Erythroblast (primary cell): ENCODE data around the gene PDGFC.

Source experiments
- GATA1 ChIP-seq: IDR thresholded peaks from 2 replicates; pipeline ENCODE4 v1.6.1; 2011; ENCODE audit warnings: low read depth, mild to moderate bottlenecking, control low read depth, low read length, moderate library complexity
- POLR2A ChIP-seq: IDR thresholded peaks from 2 replicates; pipeline ENCODE4 v1.6.1; 2011; ENCODE audit warnings: mild to moderate bottlenecking, low read length

DNA sequence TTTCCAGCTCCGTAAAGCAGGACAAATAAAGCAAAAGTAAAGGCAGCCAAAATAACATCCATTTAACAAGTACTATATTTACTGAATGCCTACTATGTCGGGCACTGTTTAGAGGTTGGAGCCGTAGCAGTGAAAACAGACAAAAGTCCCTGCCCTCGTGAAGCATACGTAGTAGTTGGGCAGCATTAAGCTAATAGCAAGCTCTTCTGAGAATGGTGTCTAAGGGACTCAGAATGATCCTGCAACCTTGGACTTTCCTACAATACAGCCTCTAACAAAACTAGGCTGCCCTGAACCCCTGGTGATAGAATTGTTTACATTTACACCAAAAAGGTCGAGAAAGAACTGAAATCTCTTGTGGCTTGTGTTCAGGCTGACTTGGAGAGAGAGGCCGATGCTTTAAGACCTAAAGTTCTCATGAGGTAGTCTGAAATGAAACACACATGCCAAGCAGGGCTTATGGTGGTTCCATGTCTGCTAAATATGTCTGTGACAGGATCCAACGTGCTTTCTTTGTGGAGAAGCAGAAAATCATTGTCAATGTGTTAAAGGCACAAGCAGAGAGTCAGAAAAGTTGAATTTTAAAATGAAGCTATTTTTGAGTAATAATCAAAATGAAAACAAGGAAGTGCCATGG is 898 bp upstream of the PDGFC start:
- peak; percentile 14 for TF ChIP-seq POLR2A
- TF ChIP-seq GATA1: no peak
